Esophagus squamous epithelium (tissue), 5 donors: ENCODE results near the gene EXO1. TPM values are rescaled to one million over a fixed set of nuclear protein-coding genes. Genes with fewer than 3 reads are reported as not detected.
"Not testable (repeated sequence)": the region's sequence is repeated elsewhere in the genome, so short reads cannot be mapped to it uniquely, and the experiment has no call there.

Source experiments
- DNase-seq: peaks from one replicate; lab custom pipeline; 2025; lab: John Stamatoyannopoulos, UW
- H3K27ac ChIP-seq, 4 donors: fragments of 200-600 bp; sonication (generic); one replicate each; pipeline ENCODE4 v1.5.1; 2016 to 2019; ENCODE audit warnings: mild to moderate bottlenecking in 1 of 4
- H3K27me3 ChIP-seq, 4 donors: fragments of 200-600 bp; sonication (generic); 1 replicate in 3 of 4; 2 replicates in 1 of 4; pipeline versions ENCODE4 v1.5.1 to v1.6.0; 2017 to 2021; ENCODE audit warnings: antibody characterized with exemption in 1 of 4
- H3K36me3 ChIP-seq, 3 donors: fragments of 200-600 bp; sonication (generic); one replicate each; pipeline ENCODE4 v1.5.1; 2016 to 2019
- H3K4me1 ChIP-seq, 3 donors: fragments of 200-600 bp; sonication (generic); one replicate each; pipeline ENCODE4 v1.5.1; 2017 to 2019
- H3K4me3 ChIP-seq, 4 donors: fragments of 200-600 bp; sonication (generic); 1 replicate in 3 of 4; 2 replicates in 1 of 4; pipeline ENCODE4 v1.5.1; 2016 to 2019; ENCODE audit warnings: mild to moderate bottlenecking in 2 of 4, moderate library complexity in 1 of 4
- H3K9me3 ChIP-seq, 3 donors: fragments of 200-600 bp; sonication (generic); one replicate each; pipeline ENCODE4 v1.5.1; 2016 to 2019
- CTCF ChIP-seq, 6 experiments: fragments of 450-650 bp in 4 of 6; fragments of 200-600 bp in 2 of 6; sonication (generic) in 2 of 6; IDR thresholded peaks; one replicate each; pipeline ENCODE4 v1.5.1; 2016 to 2019; ENCODE audit warnings: antibody characterized with exemption in 6 of 6, mild to moderate bottlenecking in 4 of 6, moderate library complexity in 4 of 6
- POLR2A ChIP-seq, 4 donors: fragments of 450-650 bp; IDR thresholded peaks; one replicate each; pipeline ENCODE4 v1.6.1; 2017; ENCODE audit warnings: antibody characterized with exemption in 4 of 4, mild to moderate bottlenecking in 4 of 4, moderate library complexity in 3 of 4
- WGBS, 2 donors: methylation state at CpG; one replicate each; pipeline ENCODE4 v1.1.5; 2018; 5-methylcytosine and 5-hydroxymethylcytosine counted together
- intact Hi-C: fragments of 100-400 bp; cut with DNase I; formaldehyde crosslinking; loops from one replicate; pipeline ENCODE4 v1.15.0; 2022
- total RNA-seq, 4 donors: library from RNA; depleted of rRNA; stranded (reverse); fragments of >200 nt; gene quantifications; one replicate each; pipeline ENCODE4 v1.1.0, GENCODE V29; 2016
- donor health status: DM: yes; HTN: yes; CAD: no.

The EXO1 gene
- total RNA-seq, 4 donors from 2014 or later: 1.5 to 9.2 (median 5.3) TPM

GRCh38 chr1:241825581-241825980 lies 22.4 kb upstream of the EXO1 start:
- TF ChIP-seq POLR2A (IDR thresholded peaks at IDR 0.05): no peak
- TF ChIP-seq CTCF (IDR thresholded peaks at IDR 0.05): no peak
- Histone ChIP-seq H3K36me3 (no peaks in the 10 kb centered on the region), H3K4me3 (no peak overlapping the region), H3K9me3 (no peaks in the 10 kb centered on the region), H3K27ac (no peak overlapping the region), H3K4me1 (no peaks in the 10 kb centered on the region), H3K27me3 (no peaks in the 10 kb centered on the region)
- intact Hi-C loops: no loop called here
- DNase-seq: no peak

- H3K4me1 ChIP-seq, H3K36me3 ChIP-seq, intact Hi-C loops, H3K4me3 ChIP-seq, H3K27me3 ChIP-seq, H3K27ac ChIP-seq, H3K9me3 ChIP-seq, DNase-seq: not testable (repeated sequence)
- WGBS, 2 donors: 91 to 92% methylated on average over 9 of the region's 9 CpGs
Measured at GRCh38 chr1:241826613-241827012, 21.4 kb upstream of the EXO1 start.

- H3K4me1 ChIP-seq: no peaks in the 10 kb centered on the region
- H3K9me3 ChIP-seq: no peaks in the 10 kb centered on the region
- WGBS, 2 donors: 71 to 77% methylated on average over 2 of the region's 2 CpGs
- no peak for DNase-seq
- H3K36me3 ChIP-seq: no peaks in the 10 kb centered on the region
- H3K27ac ChIP-seq: no peak overlapping the region
- H3K4me3 ChIP-seq: no peak overlapping the region
- TF ChIP-seq POLR2A (IDR thresholded peaks at IDR 0.05) (no peak), CTCF (IDR thresholded peaks at IDR 0.05) (no peak)
- H3K27me3 ChIP-seq: no peaks in the 10 kb centered on the region
- intact Hi-C loops: no loop called here
Measured at GRCh38 chr1:241827264-241827663, 20.7 kb upstream of the EXO1 start.

GRCh38 chr1:241828463-241829021 lies 19.5 kb upstream of the EXO1 start:
- H3K27ac ChIP-seq: no peak overlapping the region
- DNase-seq: no peak
- TF ChIP-seq CTCF (IDR thresholded peaks at IDR 0.05) (no peak), POLR2A (IDR thresholded peaks at IDR 0.05) (no peak)
- H3K4me1 ChIP-seq: no peaks in the 10 kb centered on the region
- H3K9me3 ChIP-seq: no peaks in the 10 kb centered on the region
- peaks cover 0 to 2% (median 0%) of the 10 kb centered on the region in 4 donors for H3K27me3 ChIP-seq
- H3K36me3 ChIP-seq: no peaks in the 10 kb centered on the region
- no peak overlapping the region for H3K4me3 ChIP-seq
- 34 to 43% methylated on average over 3 of the region's 3 CpGs for WGBS, 2 donors
- intact Hi-C loops: no loop called here

- Histone ChIP-seq H3K4me1 (no peaks in the 10 kb centered on the region), H3K27me3 (peaks cover 0 to 11% (median 0%) of the 10 kb centered on the region in 4 donors), H3K36me3 (no peaks in the 10 kb centered on the region), H3K27ac (no peak overlapping the region), H3K4me3 (no peak overlapping the region), H3K9me3 (no peaks in the 10 kb centered on the region)
- intact Hi-C loops: no loop called here
- no peak for DNase-seq
- TF ChIP-seq CTCF (IDR thresholded peaks at IDR 0.05) (no peak), POLR2A (IDR thresholded peaks at IDR 0.05) (no peak)
Measured at GRCh38 chr1:241829468-241829867, 18.5 kb upstream of the EXO1 start.
